ENCODE data around the gene TECPR2.

TECPR2 gene

DNA sequence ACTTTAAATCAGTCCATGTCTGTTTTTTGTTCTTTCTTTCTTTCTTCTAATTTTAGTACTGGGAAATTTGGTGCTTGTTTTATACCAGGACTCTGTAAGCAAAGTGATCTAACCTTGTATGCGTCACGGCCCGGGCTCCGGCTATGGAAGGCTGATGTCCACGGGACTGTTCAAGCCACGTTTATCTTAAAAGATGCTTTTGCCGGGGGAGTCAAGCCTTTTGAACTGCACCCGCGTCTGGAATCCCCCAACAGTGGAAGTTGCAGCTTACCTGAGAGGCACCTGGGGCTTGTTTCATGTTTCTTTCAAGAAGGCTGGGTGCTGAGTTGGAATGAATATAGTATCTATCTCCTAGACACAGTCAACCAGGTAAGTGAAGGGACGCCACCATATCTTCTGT, 62.2 kb downstream of the TECPR2 start:
- DNase-seq (ENCODE audit: low read depth in 1 of 2, low spot score in 1 of 2): no peak

DNA sequence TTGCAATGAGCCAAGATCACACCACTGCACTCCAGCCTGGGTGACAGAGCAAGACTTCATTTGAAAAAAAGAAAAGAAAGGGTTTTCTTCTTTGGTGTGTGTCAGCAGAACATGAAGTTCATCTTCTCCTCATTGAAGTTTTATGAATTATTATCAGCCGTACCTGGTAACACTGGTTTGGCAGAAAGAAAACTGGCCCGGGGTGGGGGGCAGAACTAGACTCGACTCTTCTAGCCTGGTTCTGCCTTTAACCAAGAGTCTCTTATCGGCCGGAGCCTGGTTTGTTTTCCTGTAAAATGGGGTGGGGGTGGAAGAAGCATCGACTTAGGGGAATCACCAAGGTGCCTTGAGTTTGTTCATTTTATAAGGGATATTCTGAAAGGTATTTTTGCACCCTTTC, 64.1 kb downstream of the TECPR2 start:
- DNase-seq (ENCODE audit: low read depth in 1 of 2, low spot score in 1 of 2): no peak

DNA sequence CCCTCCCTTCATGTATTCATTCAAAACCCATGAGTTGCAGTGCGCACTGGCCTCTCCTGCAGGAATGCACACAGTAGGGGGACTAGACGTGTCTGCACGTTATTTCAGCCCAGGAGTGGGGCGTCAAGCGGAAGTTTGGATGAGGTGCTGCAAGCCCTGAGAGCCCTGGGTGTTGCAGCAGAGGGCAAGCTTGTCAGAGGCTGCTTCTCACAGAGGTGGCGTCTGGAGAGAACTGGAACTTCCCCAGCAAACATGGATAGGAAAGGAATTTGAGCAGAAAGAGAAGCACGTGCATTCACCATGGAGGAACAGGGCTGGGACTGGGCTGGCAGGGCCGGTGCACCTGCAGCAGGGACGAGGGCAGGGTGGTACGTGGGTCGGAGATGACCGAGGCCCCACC, 64.9 kb downstream of the TECPR2 start:
- no peak for DNase-seq (ENCODE audit: low read depth in 1 of 2, low spot score in 1 of 2)

DNA sequence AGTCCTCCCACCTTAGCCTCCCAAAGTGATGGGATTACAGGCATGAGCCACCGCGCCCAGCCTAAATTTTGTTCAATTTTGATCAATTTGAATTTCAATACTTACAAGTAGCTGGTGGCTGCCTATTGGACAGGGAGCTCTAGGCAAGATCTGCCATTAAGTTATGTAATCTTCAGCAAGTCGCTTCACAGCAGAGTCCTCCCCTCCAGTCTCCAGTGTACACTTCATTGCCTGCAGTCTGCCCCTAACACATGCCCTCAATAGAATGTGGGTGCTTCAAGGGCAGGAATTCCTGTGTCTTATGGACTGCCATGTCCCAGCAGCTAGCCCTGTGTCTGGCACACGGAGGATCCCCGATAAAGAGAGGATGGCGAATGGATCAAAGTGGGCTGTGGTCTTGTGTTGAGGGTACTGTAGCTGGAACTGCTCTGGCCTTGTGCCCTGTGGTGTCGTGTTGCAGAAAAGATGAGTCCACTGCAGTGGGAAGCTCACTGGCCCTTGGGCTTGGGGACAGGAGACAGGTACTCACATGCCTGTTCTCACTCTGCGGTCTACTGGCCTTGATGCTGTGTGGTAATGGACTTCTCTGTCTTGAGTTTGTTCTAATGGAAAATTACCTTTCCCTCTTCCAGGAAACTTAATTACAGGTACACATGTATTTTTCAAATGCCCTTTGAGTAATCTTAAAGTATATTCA, 67.6 kb downstream of the TECPR2 start:
- no peak for DNase-seq (ENCODE audit: low read depth in 1 of 2, low spot score in 1 of 2)

DNA sequence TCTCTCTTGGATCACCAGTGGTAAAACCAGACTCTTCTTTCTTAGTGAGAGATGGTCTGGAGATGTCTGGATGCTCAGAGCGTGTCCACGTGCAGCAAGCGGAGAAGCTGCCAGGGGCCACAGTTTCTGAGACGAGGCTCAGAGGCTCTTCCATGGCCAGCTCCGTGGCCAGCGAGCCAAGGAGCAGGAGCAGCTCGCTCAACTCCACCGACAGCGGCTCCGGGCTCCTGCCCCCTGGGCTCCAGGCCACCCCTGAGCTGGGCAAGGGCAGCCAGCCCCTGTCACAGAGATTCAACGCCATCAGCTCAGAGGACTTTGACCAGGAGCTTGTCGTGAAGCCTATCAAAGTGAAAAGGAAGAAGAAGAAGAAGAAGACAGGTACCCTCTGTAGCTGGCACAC, 69.0 kb downstream of the TECPR2 start:
- DNase-seq (ENCODE audit: low read depth in 1 of 2, low spot score in 1 of 2): no peak

DNA sequence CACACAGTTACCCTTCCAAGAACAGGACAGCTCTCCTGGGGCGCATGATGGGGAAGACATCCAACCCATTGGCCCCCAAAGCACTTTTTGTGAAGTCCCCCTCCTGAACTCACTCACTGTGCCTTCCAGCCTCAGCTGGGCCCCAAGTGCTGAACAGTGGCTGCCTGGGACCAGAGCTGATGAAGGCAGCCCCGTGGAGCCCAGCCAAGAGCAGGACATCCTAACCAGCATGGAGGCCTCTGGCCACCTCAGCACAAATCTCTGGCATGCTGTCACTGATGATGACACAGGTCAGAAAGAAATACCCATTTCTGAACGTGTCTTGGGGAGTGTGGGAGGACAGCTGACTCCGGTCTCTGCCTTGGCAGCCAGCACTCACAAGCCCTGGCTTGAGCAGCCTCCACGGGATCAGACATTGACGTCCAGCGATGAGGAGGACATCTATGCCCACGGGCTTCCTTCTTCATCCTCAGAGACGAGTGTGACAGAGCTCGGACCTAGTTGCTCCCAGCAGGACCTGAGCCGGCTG, 72.0 kb downstream of the TECPR2 start:
- no peak for DNase-seq (ENCODE audit: low read depth in 1 of 2, low spot score in 1 of 2)

DNA sequence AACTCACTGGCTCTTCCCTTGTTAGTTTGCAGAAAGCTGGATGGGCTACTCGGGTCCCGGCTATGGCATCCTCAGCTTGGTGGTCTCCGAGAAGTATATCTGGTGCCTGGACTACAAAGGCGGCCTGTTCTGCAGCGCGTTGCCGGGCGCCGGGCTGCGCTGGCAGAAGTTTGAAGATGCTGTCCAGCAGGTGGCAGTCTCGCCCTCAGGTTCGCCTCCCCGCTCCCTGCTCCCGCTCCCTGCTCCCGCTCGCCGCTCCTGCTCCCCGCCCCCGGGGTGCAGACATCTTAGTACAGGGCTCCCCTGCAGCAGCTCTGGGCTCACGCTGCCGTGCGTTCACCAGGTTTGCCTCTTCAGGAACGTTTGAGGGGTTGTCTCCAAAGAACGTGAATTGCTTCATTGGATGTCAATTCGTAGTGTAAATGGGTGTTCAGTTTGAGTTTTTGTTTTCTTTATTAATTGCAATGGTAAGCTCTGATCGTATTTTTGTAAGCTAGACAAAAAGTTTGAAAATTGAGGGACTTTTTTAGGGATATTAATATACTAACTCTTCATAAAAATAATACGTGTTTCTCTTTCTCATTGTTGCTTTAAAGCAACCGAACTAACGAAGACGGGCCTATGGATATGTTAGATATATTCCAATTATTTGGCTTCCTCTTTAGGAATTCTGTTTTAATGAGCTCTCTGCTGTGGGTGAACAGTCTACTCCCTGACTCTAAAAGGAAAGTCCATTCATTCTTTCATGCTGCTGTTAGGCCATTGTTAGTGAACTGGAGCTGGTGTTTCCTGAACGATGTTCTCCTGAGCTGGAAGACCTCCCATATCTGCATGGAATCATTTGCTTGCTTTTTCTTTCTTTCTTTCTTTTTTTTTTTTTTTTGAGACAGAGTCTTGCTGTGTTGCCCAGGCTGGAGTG, 75.5 kb downstream of the TECPR2 start:
- peak; percentile 27 to 29 for DNase-seq (ENCODE audit: low read depth in 1 of 2, low spot score in 1 of 2)

DNA sequence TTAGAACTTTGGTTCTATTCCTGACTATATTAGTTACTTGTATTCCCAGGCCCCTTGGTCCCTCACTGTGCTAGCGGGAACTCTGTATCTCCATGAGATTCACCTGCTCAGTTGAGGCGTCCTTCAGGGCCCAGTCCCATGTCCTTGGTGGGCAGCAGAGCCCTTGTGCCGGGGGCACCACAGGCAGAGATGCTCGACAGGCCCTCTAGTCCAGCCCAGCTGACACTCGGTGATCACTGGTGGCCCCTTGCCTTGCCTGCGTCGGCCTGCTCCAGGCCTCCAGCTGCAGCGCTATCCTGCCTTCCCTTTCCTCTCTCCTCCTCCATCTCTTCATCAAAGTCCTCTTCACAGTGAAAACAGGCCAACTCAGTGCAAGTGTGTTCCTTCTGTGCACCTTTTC, 76.8 kb downstream of the TECPR2 start:
- no peak for DNase-seq (ENCODE audit: low read depth in 1 of 2, low spot score in 1 of 2)

DNA sequence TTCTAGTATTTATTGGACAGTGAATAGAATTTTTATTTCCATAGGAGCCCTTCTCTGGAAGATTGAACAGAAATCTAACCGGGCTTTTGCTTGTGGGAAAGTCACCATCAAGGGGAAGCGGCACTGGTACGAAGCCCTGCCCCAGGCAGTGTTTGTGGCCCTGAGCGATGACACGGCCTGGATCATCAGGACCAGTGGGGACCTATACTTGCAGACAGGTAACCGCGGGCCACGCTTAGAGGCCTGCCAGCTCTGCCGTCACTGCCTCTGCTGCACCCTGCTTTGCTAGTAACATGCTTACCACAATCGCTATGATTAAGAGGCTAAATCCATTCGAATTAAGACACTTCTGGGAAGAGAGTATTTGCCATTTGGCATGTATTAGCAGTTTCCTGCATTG, 77.7 kb downstream of the TECPR2 start:
- DNase-seq (ENCODE audit: low read depth in 1 of 2, low spot score in 1 of 2): no peak

DNA sequence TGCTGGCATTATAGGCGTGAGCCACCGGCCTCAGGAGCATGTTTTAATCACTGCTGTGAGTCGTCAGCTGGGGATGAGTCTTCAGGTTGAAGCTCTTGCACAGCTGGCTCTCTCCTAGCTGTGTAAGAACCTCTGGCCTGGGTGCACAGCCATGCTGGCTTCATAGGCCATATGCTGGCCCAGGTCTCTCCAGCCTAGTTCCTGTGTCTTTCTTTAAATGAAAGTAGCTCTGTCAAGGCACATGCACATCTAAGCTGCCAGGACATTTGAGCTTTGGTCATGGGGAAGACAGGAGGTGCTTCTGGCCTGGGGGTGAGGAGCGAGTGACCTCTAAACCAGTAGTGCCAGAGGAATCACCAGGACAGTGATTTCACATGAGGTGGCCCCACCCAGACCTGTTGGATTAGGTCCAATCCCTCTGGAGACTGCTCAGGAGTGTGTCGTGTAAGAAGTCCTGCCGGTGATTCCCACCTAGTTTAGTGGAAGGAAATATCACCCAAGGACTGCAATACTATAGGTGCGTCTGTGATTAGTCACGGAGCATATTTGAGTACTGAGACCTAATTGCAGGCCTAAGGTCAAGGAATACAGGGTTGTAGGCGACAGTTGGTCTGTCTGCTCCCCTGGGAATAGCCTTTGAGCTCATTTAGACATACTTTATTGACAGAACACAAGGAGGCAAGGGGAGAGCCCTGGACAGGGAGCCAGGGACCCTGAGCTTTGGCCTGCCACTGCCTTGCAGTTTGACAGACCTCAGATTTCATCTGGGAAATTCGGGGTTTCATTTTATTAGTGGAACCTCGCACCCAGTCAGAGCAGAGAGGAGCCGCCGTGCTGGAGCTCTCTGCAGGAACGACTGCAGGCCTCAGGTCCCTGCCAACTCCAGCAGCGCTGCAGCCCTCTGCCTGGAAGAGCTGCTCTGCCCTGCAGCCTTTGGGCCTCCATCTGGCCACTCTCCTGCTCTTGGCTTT, 79.8 kb downstream of the TECPR2 start:
- no peak for DNase-seq (ENCODE audit: low read depth in 1 of 2, low spot score in 1 of 2)

DNA sequence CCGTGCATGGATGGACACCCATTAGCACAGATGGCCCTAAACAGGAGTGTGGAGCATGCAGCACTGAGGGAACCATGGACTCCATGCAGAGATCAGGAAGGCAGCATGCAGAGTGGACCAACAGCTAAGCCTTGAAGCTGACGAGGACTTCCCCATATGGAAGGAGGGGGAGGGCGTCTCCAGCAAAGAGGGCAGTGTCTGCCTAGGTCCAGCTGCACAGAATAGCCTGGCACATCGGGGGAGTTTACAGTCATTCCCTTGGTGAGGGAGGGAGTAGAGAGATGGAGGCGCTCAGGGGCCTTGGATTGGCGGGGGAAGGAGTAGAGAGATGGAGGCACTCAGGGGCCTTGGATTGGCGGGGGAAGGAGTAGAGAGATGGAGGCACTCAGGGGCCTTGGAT, 82.3 kb downstream of the TECPR2 start:
- DNase-seq (ENCODE audit: low read depth in 1 of 2, low spot score in 1 of 2): no peak

DNA sequence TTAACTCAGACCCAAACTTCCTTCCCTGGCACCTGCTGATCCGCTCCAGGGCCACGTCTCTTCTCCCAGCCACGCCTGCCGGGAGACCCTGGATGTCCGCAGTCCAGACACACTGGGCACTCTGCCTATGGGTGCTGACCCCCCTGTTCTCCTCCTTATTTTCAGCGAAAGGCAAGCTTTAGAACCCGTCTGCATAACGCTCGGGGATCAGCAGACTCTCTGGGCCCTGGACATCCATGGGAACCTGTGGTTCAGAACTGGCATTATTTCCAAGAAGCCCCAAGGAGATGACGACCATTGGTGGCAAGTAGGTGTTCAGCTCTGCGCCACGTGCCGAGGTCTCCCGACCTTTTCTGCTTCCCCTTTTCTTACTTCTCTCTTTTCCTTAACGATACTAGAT, 82.9 kb downstream of the TECPR2 start:
- DNase-seq (ENCODE audit: low read depth in 1 of 2, low spot score in 1 of 2): no peak

DNA sequence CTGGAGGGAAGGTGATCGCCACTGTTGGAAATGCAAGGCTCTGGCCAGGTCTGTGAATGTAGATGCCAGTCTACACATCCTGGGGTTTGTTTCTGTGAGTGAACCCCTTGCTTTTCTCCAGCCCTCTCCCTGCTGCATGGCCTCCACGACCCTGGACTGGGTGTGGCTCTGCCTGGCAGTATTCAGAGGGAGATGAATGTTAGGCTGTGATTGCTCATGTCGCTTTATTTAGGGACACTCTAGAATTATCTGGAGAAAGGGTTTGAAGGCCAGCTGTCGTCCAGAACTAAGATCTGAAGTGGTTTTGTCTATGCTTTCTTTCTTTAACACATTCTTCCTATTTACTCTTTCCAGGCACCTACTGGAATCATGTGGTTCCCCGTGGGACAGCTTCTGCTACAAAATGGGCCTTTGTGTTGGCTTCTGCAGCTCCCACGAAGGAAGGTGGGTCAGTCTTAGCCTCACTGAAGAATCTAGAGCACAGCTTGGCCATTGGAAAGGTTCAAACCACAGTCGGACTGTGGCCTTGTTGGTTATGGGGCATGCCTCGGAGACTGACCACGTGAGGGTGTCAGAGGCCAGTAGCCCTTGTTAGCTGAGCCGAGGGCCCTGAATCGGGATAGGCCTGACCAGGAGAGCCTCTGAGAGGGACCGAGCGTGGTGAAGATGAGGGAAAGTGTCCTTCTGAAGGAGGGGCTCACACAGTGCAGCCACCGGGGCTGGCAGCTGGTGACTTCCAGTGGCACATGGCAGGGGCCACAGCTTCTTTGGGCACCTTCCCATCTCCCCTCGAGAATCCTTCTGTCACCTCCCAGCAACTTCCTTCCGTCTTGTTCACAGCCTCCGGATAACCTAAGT, 87.7 kb downstream of the TECPR2 start:
- DNase-seq (ENCODE audit: low read depth in 1 of 2, low spot score in 1 of 2): no peak

DNA sequence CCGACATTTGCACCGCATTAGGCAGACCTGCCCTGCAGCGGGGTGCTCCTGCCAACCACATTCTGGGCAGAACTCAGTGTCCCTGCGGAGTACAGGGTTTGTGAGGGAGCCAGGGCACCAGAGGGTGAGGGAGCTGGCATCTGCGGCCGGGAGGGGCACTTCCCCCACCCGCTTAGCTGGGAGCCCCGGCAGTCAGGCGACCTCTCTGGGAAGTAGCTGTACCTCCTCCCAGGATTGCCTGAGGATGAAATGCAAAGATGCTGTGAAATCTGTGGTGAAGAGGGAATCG, 88.3 kb downstream of the TECPR2 start:
- DNase-seq (ENCODE audit: low read depth in 1 of 2, low spot score in 1 of 2): no peak

DNA sequence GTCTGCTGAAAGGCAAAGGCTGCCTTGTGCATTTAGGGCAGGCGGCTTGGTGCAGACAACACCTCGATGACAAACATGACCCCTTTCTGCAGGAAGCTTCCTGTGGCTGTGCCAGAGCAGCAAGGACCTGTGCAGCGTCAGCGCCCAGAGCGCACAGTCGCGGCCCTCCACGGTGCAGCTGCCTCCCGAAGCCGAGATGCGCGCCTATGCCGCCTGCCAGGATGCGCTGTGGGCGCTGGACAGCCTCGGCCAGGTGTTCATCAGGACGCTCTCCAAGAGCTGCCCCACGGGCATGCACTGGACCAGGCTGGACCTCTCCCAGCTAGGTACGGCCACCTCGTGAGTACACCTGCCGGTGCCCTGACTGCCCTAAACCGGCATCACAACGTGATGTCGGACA, 89.6 kb downstream of the TECPR2 start:
- DNase-seq (ENCODE audit: low read depth in 1 of 2, low spot score in 1 of 2): no peak

DNA sequence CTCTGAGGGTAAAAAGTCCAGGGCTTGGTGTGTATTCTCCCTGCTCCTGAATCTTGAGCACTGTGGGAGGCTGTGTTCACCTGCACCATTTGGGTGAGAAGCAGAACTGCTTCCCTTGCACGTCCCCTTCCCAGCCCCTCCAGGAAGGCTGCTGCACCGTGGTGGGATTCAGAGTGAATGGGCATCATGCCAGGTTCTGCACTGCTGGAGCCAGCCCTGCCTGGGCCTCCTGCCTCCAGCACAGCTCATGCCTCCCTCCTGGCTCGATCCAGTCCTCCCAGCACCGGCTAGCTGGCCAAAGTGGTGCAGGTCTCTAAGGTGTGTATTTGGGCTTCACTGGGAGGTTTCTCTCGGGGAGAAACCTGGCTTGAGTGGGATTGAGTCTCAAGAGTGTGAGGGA, 92.0 kb downstream of the TECPR2 start:
- no peak for DNase-seq (ENCODE audit: low read depth in 1 of 2, low spot score in 1 of 2)

DNA sequence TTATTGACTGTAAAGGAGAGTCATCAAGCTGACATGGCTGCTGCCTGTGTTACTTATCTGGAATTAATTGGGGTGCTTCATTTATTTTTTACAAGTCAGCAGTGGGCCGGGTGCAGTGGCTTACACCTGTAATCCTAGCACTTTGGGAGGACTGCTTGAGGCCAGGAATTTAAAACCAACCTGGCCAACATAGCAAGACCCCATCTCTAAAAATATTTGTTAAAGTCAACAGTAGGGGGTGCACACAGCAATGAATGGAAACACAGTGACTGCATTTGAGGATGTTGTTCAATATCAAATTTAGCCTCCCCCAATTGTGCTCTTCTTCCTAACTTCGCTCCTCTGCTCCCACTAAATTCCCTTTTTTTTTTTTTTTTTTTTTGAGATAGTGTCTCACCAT, 94.8 kb downstream of the TECPR2 start:
- no peak for DNase-seq (ENCODE audit: low read depth in 1 of 2, low spot score in 1 of 2)

DNA sequence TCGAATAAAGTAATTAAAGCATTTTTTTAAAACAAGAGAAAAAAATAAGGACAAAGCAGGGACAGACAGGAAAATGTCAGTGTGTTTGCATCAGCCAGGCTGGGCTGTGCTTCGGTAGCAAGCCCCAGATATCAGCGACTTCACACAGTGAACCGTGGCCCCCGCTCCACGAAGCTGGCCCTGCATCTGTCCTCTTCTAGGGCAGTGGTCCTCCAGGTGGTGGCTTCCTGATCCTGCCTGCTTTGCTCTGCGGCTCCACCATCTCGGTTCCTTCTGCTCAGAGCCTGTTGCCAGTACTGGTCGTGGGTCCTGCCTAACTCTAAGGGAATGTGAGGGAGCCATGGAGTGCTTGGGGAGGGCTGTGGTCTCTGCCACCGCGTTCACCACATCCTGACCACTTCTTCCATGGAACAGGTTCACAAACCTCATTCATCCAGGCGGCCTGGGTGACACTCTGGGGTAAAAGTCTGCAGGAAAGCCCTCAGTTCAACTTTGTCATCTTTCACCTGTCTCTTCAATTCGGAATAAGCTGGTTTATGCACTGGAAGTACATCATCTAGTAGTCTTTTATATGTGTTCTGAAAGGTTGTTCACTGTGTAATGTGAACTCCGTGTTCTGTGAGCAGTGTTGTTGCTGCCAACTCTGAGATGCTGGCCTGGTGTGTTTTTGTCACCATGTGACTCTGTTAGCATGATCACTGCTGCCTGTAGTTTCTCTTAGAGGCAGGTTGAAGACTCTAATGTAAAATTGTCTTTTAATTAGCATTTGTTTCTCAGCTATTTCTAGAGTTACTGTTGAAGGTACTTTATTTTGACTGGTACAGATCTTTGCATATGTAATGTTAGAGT, 99.0 kb downstream of the TECPR2 start:
- no peak for DNase-seq (ENCODE audit: low read depth in 1 of 2, low spot score in 1 of 2)

DNA sequence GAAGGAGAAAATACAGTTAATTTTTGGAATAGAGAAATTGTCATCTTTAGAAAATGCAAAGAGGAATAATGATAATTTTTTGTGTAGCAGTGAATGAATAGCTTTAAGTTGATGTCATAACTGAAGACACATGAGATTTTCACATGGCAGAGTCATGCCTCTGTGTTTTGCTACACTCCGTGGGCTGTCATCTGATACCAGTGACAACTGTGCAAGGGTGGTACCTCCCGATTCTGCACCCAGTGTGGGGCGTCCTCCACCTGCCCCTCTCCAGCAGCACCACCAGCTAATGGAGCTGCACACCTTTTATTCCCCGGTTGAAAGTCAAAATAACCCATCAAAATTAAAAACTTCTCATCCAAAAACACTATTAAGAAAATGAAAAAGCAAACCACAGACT, 99.7 kb downstream of the TECPR2 start:
- DNase-seq (ENCODE audit: low read depth in 1 of 2, low spot score in 1 of 2): no peak

DNA sequence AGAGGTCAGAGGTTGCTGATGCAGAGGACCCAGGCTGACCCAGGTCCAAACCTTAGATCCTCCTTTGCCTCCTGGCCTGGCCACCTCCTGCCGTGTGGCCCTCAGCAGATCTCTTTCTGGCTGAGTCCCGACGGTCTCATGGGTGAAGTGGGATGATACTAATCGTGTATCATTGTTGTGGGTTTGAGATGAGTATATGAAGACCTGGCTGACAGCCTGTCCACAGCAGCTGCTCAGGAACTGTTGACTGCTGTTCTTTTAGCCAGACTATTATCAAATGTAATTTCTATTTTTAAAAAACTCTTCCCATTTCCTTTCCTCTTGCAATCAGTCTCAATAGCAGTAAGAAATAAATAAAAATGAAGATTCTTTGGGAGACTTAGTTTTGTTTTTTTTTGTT, 101.3 kb downstream of the TECPR2 start:
- DNase-seq (ENCODE audit: low read depth in 1 of 2, low spot score in 1 of 2): no peak

Data from activated T-helper 1 cell treated with anti-CD3 and anti-CD28 coated beads, Interleukin-2, amount 50 U/mL, for 16 hours (primary cell).